Skin epidermis (tissue), 12 donors: ENCODE results near the gene TYW1.
A peak's percentile ranks its signal among the peaks of the same experiment; 100 is the strongest.
"Not testable (repeated sequence)": the region's sequence is repeated elsewhere in the genome, so short reads cannot be mapped to it uniquely, and the experiment has no call there.

Experiments used
- H3K27ac ChIP-seq, 21 experiments: fragments of 200-600 bp; sonication (generic) in 11 of 21; one replicate each; pipeline ENCODE4 v1.5.0; 2020; ENCODE audit warnings: mild to moderate bottlenecking in 3 of 21, inconsistent platforms in 2 of 21, moderate library complexity in 2 of 21
- H3K4me3 ChIP-seq, 7 experiments: fragments of 200-600 bp; sonication (generic) in 2 of 7; one replicate each; pipeline ENCODE4 v1.5.0; 2020; ENCODE audit warnings: inconsistent platforms in 2 of 7, mild to moderate bottlenecking in 2 of 7, moderate library complexity in 1 of 7

The TYW1 gene

GRCh38 chr7:67106255-67106654 lies 109.6 kb downstream of the TYW1 start:
- not testable (repeated sequence) for H3K4me3 ChIP-seq

GRCh38 chr7:67111342-67111741 lies 114.7 kb downstream of the TYW1 start:
- not testable (repeated sequence) for H3K4me3 ChIP-seq, H3K27ac ChIP-seq

More at GRCh38 chr7:67106255-67106654, 109.6 kb downstream of the TYW1 start:
- not testable (repeated sequence) for H3K27ac ChIP-seq

GRCh38 chr7:67114483-67115246 lies 118.0 kb downstream of the TYW1 start:
- H3K27ac ChIP-seq, H3K4me3 ChIP-seq: not testable (repeated sequence)

- not testable (repeated sequence) for H3K4me3 ChIP-seq, H3K27ac ChIP-seq
Measured at GRCh38 chr7:67120491-67120890, 123.9 kb downstream of the TYW1 start.

- peak overlapping the region in 3 of 21 experiments; percentile 11 to 70 (median 15) for H3K27ac ChIP-seq
- H3K4me3 ChIP-seq: not testable (repeated sequence)
Measured at GRCh38 chr7:67128257-67128656, 131.6 kb downstream of the TYW1 start.

GRCh38 chr7:67130766-67131165 lies 134.1 kb downstream of the TYW1 start:
- H3K27ac ChIP-seq, H3K4me3 ChIP-seq: not testable (repeated sequence)

- not testable (repeated sequence) for H3K27ac ChIP-seq
Measured at GRCh38 chr7:67134912-67135311, 138.3 kb downstream of the TYW1 start.

GRCh38 chr7:67135617-67136486 lies 139.2 kb downstream of the TYW1 start:
- not testable (repeated sequence) for H3K4me3 ChIP-seq, H3K27ac ChIP-seq

More at GRCh38 chr7:67134912-67135311, 138.3 kb downstream of the TYW1 start:
- H3K4me3 ChIP-seq: not testable (repeated sequence)

- not testable (repeated sequence) for H3K4me3 ChIP-seq
- peak overlapping the region in 2 of 21 experiments; percentile 50 for H3K27ac ChIP-seq
Measured at GRCh38 chr7:67137489-67137888, 140.9 kb downstream of the TYW1 start.

GRCh38 chr7:67139876-67140275 lies 143.2 kb downstream of the TYW1 start:
- not testable (repeated sequence) for H3K27ac ChIP-seq, H3K4me3 ChIP-seq

- not testable (repeated sequence) for H3K4me3 ChIP-seq, H3K27ac ChIP-seq
Measured at GRCh38 chr7:67141001-67141400, 144.4 kb downstream of the TYW1 start.

GRCh38 chr7:67143091-67143786 lies 146.6 kb downstream of the TYW1 start:
- H3K4me3 ChIP-seq, H3K27ac ChIP-seq: not testable (repeated sequence)

GRCh38 chr7:67145581-67146193 lies 149.1 kb downstream of the TYW1 start:
- H3K27ac ChIP-seq, H3K4me3 ChIP-seq: not testable (repeated sequence)

- H3K27ac ChIP-seq, H3K4me3 ChIP-seq: not testable (repeated sequence)
Measured at GRCh38 chr7:67149131-67149530, 152.5 kb downstream of the TYW1 start.

GRCh38 chr7:67154374-67154773 lies 157.7 kb downstream of the TYW1 start:
- H3K27ac ChIP-seq, H3K4me3 ChIP-seq: not testable (repeated sequence)

- H3K27ac ChIP-seq: not testable (repeated sequence)
Measured at GRCh38 chr7:67156064-67156463, 159.4 kb downstream of the TYW1 start.

GRCh38 chr7:67163285-67163684 lies 166.7 kb downstream of the TYW1 start:
- not testable (repeated sequence) for H3K4me3 ChIP-seq, H3K27ac ChIP-seq

More at GRCh38 chr7:67156064-67156463, 159.4 kb downstream of the TYW1 start:
- not testable (repeated sequence) for H3K4me3 ChIP-seq

- H3K27ac ChIP-seq, H3K4me3 ChIP-seq: not testable (repeated sequence)
Measured at GRCh38 chr7:67171151-67171550, 174.5 kb downstream of the TYW1 start.

- H3K4me3 ChIP-seq, H3K27ac ChIP-seq: not testable (repeated sequence)
Measured at GRCh38 chr7:67176730-67177129, 180.1 kb downstream of the TYW1 start.
